HG02588 (cell line): Measurements from ENCODE around the gene NXPE3.
A peak's percentile ranks its signal among the peaks of the same experiment; 100 is the strongest.
"Not testable (repeated sequence)": the region's sequence is repeated elsewhere in the genome, so short reads cannot be mapped to it uniquely, and the experiment has no call there.

Experiments
- ATAC-seq: cut with Tn5 transposase; IDR thresholded peaks from one replicate; pipeline ENCODE4 v1.9.1; 2021; ENCODE audit warnings: mild to moderate bottlenecking, moderate library complexity; ENCODE audit not compliant: unreplicated experiment

NXPE3 gene

DNA sequence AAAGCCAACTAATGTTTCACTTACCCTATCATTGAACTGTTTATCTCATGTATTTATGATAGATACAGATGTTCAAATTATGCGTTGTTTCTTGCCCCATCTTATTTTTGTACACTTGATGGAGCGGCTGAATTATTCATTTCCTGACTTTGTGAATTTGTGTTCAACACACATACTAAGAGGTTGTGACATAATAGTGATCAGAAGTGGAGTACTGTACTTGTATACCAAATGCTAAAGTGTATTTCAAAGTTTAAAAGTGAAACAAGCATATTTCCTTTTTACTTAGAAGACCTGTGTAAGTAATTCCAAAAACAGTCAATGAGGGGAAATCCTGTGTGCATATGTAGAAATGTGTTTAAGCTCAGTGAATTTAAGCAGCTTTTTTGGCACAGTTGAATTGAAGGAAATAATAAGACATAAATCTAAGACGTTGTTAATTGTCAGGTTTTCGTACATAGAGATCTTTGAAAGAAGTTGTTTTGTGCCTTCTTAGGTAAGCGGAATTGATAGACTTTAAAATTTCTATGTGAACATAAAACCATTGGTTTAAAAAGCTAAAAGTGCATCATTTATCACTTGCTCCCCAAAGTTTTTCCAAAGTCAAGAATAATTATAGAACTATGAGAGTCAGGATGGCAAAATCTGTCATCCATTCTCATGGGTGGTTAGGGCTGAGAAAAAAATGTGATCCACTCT, 72.2 kb downstream of the NXPE3 start:
- ATAC-seq, result no peak

DNA sequence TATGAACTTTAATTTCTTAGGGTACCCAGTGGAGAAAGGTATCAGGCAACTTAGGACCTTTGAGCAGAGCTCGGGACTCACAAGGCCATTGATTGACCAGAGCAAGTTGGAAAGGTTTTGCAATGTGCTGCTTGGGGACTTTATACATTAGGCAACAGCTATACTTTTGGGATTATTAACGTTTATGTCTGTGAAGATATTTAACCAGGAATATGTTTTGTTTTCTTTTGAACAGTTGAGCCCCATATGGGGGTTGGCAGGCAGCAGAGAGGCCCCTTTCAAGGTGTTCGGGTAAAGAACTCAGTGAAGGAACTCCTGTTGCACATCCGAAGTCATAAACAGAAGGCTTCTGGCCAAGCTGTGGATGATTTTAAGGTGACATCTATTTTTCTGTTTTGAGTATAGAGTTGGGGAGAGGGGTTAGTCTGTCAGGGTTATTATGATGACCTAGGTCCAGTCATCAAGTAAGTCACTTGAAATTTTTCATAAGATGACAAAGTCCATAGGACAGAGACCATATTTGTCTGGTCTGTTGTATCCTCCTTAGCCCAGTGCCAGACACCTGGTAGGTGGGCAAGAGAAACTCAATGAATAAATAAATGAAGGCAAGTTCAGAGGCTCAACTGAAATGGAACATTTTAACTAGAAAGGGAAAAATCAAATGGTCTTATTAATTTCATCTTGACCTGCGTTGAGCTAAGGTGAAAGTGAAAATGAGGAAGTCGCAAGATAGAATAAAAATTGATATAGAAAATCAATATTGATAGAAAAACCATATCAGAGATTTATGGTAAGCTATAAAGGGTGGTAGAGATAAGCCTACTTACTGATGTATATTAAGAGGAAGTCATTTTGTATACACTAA, 73.1 kb downstream of the NXPE3 start:
- no peak for ATAC-seq

- no peak for ATAC-seq
Observed at GRCh38 chr3:101852983-101853840, 74.2 kb downstream of the NXPE3 start.

GRCh38 chr3:101853982-101854381, 75.0 kb downstream of the NXPE3 start:
- ATAC-seq, result no peak

DNA sequence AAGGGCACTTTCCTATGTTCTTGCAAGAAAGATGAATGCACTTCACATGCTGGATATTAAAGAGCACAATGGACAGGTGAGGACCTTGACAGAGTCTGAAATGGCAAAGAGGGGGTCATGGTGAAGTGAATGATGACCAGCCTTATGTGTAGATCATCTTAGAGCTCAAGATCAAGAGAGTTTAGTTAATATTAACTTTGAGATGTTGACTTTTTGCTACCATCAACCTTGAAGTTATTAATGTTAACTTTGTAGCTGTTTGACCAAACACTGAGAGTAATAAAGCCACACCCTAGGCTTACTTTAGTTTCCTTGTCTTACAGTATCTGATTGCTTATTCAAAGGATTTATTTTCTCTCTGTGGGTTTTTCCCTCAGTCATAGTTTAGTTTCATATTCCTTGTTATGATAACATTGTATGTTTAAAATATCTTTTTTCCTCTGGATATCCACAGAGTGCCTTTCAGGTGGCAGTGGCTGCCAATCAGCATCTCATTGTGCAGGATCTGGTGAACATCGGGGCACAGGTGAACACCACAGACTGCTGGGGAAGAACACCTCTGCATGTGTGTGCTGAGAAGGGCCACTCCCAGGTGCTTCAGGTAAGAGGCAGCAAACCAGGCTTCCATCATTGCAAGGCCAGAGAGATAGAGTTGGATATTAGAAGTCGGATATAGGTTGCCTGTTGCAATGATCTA, 75.7 kb downstream of the NXPE3 start:
- ATAC-seq, result no peak

DNA sequence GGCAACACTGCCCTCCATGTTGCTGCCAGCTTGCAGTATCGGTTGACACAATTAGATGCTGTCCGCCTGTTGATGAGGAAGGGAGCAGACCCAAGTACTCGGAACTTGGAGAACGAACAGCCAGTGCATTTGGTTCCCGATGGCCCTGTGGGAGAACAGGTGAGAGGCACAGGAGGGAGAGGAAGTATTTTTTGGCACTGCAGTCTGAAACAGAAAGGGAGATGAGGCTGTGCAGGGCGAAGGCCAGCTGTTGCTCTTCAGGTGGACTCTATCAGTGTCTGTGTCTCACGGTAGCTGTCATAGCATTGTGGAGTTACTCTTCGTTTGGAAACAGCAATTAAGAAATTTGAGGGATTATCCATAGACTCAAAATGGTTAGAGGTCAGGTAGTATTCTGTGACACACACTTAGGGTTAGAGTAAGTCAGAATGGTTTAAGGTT, 78.3 kb downstream of the NXPE3 start:
- no peak for ATAC-seq

DNA sequence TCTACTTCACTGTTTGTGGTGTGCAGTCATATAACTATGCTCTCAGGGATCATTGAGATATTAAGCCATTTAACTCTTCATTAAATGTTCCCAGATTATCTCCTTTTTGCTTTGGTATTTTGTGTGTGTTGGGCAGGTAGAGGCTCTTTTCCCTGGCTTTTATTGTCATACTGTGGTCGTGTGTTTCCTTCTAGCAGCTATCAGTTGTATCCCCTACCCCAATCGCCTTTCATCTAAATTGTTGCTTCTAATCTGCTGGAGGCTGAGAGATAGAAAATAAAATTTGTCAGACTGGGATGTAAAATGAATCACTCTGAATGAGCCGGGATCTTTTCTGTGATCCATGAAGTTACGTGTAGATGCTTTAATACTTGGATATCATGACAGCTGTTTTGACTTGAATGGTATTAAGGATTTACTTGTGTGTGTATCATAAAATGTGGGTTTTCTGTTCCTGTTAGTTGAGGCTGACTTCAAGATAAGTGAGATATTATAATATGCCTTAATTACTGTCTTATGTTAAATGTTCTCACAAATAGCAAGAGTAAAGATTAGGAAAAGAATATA, 79.5 kb downstream of the NXPE3 start:
- no peak for ATAC-seq

DNA sequence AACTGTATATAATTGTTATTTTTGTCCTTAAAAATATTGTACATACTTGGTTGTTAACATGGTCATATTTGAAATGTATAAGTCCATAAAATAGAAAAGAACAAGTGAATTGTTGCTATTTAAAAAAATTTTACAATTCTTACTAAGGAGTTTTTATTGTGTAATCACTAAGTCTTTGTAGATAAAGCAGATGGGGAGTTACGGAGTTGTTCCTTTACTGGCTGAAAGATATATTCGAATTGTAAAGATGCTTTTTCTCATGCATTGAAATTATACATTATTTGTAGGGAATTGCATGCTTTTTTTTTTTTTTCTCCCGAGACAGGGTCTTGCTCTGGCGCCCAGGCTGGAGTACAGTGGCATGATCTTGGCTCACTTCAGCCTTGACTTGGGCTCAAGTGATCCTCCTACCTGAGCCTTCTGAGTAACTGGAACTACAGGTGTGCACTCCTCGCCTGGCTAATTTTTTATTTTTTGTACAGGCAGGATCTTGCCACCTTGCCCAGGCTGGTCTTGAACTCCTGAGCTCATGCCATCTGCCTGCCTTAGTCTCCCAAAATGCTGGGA, 81.0 kb downstream of the NXPE3 start:
- no peak for ATAC-seq

DNA sequence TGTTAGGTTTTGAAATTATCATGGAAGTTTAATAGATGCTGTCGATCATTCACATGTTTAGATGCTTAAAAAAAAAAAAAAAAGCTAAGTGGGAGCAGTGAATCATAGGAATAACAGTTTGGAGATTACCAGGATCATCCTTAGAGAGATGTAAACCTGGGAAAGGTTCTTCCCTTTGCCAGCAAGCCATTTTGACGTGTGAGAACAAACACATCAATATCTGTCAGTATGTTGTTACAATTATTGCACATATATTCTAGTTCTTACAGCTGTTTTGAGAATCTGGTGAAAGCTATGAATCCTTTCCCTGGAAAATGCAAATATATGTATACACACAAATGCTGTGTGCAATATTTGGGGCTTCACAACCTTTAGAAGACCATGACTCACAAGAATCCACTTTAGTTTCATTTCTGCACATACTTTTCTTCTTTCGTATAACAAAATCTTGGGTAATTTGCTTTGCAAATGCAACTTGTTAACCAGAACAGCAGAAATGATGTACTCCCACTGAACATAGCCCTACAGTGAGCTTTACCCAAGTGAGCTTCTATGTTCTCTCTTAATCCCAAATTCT, 82.3 kb downstream of the NXPE3 start:
- peak; percentile 57 for ATAC-seq

- ATAC-seq, result no peak
Observed at GRCh38 chr3:101861789-101862415, 82.9 kb downstream of the NXPE3 start.

- ATAC-seq, result no peak
Observed at GRCh38 chr3:101862416-101863165, 83.6 kb downstream of the NXPE3 start.

DNA sequence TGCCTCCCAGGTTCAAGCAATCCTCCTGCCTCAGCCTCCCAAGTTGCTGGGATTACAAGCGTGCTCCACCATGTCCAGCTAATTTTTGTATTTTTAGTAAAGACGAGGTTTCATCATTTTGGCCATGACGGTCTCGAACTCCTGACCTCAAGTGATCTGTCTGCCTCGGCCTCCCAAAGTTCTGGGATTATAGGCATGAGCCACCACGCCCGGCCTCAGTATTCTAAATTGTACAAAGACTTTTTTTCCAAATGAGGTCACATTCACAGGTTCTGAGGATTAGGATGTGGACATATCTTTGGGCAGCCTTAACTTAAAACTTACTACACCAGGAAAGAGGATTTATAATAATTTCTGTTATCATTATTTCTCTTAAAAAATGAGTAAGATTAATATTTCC, 85.9 kb downstream of the NXPE3 start:
- ATAC-seq, result not testable (repeated sequence)

- no peak for ATAC-seq
Observed at GRCh38 chr3:101865751-101866509, 86.9 kb downstream of the NXPE3 start.

DNA sequence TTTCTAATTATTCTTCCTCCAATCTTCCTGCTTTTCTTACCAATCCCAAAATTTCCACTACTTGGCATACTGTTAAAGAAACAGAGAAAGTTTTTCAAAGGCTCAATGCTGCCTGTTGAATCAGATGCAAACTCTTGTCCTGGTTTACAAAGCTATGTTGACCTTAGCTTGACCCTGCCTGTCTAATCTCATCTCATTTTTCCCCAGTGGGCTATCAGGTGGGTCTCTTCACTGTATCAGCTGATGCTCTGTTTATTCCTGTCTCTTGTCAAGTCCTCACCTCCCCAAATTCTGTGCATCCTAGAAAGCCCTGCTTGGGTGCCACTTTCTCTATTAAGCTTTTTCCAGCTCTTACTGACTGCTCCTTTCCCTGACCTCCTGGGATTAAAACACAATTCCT, 88.5 kb downstream of the NXPE3 start:
- no peak for ATAC-seq

DNA sequence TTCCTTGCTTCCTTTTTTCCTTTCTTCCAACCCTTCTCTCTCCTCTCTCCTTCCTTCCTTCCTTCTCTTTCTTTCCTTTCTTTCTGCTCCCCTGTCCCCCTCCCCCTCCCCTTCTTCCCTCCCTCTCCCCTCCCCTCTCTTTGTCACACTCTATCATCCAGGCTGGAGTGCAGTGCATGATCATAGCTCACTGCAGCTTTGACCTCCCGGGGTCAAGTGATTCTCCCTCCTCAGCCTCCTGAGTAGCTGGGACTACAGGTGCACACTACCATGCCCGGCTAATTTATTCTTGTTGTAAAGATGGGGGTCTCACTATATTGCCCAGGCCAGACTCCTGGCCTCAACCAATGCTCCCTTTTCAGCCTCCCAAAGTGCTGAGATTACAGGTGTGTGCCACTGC, 89.0 kb downstream of the NXPE3 start:
- no peak for ATAC-seq

- ATAC-seq, result no peak
Observed at GRCh38 chr3:101868534-101869464, 89.8 kb downstream of the NXPE3 start.

- ATAC-seq, result no peak
Observed at GRCh38 chr3:101870138-101870537, 91.1 kb downstream of the NXPE3 start.
